ENCODE results near the gene ARHGDIG.
"Not testable (repeated sequence)": the region's sequence is repeated elsewhere in the genome, so short reads cannot be mapped to it uniquely, and the experiment has no call there.

ARHGDIG gene

DNA sequence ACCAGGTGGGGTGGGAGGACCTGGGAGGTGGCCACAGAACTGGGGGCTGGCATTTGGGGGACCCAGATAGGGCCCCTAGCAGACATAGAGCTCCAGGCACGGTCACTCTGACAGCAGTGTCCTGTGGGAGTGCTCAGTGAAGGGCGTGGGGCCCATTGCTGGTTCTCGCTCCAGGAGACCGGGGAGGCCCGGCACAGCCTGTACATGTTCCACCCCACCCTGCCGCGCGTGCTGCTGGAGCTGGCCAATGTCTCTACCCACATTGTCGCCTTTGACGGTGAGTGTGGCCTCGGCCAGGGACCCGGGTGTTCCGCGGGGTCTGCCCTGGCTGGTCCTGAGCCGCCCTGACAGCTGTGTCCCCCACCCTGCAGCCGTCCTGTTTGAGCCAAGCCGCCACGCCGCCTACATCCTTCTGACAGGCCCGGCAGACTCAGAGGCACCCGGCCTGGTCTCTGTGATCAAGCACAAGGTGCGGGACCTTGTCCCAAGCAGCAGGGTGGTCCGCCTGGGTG lies 15.9 kb upstream of the ARHGDIG start:
- DNase-seq = no peak

DNA sequence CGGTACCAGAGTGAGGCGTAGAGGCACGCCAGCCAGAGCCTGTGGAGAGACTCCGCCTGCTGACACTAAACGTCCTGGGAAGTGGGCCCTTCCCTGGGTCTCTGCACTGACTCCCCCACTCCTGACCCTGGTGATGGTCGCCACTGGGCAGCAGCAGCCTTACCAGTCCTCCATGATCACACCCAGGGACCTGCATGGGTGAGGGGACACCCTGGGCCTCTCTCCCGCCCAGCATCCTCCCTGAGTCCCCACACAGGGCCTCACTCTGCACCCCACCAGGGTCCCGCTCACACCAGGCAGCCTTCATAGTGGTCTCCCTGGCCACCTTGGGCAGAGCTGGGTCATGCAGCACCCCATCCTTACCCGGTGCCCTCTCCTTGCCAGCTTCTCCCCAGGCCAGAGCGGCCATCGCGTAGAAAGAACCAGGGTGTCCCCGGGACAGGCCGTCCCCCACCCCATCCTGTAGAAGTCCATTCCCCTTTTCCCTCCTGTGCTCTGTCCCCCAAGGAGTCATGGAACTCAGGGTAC lies 15.3 kb upstream of the ARHGDIG start:
- no peak for DNase-seq

DNA sequence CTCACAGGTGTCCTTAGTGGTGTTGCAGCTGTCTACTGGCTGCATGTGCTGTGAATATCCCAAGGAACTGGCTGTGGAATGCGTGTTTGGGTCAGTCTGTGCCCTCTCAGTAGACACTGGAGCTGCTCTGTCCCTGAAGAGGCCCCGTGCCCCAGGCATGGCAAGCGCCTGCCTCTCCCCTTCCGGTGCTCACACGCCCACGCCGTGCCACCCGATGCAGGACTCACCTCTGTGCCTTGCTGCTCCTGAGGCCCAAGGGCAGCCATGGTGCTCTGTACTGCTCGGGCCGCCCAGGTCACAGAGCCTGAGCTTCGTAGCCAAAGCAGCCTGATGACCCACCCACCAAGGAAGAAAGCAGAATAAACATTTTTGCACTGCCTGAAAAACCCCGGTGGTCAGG lies 14.7 kb upstream of the ARHGDIG start:
- no peak for DNase-seq

DNA sequence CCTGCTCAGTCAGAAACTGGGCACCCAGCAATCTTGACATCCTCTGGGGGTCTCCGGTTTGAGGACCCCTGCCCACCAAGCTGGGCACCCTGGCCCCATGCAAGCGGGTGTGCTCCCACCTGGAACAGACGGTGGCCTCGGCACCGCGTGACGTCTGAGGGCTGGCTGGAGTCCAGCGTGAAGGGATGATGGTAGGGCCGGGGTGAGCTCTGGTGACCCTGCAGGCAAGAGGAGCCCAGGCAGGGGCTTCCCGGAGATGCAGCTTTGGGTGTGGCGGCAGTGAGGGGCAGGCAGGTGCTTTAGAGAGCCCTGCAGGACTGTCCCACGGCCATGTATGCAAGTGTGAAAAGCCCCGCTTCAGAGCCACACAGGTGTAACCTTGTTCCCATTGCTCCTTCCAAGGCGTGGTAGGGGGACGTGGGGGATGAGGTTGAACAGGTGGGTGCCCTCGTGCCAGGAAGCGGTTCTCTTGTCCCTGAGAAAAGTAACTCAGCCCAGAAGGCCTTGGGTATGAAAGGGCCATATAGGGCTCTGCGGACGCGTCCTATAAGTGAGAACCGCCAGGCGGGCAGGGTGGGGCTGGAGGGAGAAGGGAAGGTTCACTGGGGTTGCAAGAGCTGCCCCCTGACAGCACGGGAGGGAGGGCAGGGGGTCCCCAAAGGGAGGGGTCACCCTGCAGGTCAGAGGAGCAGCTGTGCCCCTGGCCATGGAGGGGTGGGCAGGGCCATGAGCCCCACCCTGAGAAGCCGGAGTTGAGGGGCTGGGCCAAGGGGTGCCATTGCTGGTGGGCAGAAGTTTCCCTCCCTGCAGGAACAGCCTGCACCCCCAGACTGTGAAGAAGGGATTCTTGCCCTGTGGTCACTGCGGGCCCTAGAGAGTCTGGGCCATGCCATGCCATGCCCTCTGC lies 13.9 kb upstream of the ARHGDIG start:
- DNase-seq = no peak

DNA sequence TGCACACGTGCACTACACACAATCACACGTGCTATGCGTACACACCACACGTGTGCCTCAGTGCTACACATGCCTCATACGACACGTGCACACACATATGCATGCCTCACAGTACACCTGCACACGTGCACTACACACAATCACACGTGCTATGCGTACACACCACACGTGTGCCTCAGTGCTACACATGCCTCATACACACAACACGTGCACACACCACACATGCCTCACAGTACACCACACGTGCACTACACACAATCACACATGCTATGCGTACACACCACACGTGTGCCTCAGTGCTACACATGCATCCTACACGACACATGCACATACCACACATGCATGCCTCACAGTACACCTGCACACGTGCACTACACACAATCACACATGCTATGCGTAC lies 12.8 kb upstream of the ARHGDIG start:
- not testable (repeated sequence) for DNase-seq

DNA sequence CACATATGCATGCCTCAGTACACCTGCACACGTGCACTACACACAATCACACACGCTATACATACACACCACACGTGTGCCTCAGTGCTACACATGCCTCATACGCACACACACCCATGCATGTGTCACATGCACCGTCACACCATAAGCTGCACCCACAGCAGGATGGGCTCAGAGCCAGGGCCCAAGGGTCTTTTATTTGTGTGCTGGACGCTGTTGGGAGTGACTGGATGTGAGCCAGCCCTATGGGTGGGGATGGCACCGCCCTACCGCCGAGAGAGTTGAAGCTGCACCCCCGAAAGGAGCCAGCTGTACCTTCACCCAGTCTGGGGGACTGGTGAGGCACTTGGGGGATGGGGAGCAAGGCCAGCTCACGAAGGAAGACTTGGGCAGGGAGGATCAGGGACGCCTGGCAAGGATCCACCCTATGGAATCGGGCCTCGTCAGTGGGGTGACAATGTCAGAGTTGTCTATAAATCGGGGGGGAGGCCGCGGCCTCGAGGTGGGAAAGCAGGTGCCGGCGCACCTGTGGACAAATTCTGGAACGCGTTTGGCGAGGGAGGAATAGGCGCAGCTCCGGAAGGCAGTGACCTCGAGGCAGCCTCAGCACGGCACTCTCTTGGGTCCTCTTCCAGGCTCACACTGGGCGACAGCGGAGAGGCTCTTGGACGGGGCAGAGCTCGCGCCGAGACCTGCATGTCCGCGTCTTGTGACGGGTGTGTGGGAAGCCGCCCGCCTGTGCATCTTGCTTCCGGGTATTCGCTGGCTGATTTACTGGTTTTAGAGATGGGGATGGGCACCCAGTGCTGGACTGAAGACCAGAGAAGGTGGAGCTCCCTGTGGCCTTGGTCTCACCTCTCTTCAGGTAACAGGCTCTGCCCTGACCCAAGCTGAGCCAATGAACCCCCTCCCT lies 12.0 kb upstream of the ARHGDIG start:
- DNase-seq = no peak

DNA sequence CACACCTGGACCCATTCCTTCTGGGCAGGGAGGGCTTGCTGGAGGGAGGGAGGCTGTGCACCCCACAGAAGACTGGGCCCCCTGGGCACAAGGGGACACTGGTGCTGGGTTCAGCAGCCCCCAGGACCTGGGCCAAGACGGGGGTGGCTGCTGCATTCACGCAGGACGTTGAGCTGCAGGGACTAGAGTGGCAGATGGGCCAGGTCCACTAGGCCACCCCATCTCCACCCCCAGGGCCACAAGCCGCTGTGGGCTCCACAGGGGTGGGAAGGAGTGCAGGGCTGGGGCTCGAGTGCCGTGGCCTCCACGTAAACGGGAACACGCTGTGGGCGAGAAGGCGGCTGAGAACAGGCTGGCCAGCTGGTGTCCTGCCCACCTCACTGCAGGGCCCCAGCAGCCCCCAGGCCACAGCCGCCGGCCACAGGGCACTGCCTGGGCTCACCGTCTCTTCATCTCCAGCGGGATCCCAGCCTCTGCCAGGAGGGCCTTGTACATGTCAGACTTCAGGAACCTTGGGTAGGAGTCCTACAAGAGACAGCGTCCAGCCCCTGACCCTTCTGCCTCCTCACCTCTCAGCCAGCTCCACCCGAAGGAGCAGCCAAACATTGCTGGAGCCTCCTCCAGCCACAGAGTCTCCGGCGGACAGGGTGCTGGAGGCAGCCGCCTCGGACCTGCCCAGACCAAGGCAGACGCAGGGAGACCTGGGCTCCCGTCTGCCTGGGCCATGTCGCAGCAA lies 11.2 kb upstream of the ARHGDIG start:
- DNase-seq = no peak

DNA sequence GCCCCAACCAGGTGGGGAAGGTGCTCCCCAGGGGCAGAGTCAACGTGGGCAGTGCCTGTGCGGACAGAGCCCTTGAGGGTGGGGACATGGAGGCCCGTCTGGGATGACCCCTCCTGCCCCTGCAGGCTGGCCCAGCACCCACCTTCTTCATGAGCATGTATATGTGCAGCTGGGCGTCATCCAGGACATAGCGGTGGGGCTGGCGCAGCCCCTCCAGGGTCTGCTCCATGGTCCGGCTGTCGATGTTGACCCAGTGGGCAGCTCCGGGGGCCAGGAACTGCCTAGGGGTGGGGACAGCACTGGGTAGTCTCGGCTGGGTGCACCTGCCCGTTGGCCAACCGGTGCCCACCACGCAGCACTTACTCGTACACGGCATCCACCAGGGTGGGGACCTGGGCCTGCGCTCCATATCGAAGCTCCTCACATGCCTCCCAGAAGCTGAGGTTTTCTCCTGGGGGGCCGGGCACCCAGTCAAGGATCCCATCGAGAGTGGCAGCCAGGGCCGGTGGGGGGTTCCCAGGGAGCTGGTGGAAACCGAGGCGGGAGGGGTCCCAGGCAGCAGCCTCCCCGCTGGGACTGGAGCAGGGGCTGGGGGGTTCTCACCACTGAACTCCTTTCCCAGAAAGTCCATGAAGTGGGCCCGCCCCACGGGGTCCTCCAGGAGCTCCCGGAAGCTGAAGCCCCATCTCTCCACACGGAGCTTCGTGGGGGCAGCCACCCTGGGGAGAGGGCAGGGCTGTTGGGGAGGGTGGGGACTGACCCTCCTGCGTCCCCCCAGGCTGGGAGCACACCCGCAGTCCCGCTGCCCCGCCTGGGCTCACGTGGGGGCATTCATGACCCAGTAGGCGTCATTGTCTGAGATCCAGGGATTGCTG lies 9.8 kb upstream of the ARHGDIG start:
- DNase-seq = no peak

DNA sequence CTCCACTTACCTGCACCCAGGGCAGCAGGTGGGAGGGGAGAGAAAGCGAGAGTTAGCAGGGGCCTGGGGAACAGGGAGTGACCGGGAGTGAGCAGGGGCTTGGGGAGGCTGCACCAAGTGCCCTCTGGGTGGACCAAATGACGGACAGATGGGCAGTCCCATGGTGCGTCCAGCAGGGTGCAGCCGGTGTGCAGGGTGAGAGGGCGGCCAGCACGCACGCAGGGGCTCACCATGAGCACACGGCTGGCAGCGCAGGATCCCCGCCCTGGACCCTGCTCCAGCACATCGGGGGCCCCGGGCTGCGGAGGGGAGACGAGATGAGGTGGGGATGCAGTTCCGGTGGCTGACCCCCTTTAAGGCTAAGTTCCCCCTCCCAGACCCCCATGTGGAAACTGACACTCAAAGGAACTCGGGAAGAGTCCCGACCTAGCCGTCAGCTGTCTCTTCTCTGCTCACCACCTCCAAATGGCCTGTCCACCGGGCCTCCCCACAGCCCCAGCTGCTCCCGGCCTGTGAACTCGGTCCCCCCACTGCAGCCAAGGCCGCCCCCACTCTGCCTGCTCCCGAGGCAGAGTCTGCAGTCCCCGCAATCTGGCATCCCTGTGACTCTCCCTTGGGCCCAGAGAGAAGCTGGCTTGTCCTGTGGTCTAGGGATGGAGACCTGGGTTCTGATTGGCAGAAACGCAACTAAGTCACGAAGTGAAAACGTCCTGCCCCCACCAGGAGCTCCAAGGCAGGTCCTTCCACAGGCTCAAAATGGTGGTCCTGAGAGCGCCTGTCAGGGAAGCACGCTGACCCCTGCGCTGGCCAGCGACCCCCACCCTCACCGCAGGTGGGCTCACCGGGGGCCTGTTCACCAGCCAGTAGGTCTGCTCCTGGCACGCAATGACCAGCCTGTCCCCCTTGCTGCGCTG lies 7.5 kb upstream of the ARHGDIG start:
- no peak for DNase-seq

DNA sequence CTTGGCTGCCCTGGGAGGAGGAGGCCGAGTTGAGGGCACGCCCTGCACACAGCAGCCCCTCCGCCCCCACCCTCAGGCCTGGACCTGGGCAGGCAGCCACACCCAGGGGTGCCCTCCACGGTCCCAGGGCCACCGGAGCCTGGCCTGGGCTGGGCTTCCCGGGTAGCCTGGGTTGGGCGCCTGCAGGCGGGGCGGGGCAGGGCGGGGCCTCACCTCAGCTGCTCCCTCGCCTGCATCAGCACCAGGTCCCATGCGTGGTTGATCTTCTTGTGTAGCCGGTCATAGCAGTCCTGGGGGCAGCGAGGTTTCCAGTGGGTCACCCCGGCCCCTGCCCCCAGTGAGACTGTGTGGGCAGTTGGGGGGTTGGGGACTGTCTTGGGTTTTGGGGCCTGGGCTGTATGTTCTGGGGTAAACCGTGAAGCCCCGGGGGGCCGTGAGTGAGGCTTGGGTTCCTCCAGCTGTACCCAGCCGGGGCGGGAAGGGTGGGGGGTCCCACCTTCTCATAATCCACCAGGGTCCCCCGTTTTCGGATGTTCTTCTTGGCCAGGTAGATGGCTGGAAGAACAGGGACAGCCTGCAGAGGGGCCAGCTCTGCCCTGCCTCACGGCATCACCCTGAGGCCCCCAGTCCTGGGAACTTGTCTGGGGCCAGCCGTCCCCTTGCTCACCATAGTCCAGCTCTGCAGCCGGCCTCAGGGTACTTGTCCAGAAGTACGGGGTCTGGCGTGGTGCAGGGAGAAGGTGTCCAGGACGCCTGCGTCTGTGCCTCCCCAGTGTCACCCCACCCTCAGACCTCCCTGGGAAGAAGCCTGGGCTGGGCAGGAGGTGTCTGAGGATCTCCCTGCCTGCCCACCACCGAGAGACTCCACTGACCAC lies 6.6 kb upstream of the ARHGDIG start:
- no peak for DNase-seq

DNA sequence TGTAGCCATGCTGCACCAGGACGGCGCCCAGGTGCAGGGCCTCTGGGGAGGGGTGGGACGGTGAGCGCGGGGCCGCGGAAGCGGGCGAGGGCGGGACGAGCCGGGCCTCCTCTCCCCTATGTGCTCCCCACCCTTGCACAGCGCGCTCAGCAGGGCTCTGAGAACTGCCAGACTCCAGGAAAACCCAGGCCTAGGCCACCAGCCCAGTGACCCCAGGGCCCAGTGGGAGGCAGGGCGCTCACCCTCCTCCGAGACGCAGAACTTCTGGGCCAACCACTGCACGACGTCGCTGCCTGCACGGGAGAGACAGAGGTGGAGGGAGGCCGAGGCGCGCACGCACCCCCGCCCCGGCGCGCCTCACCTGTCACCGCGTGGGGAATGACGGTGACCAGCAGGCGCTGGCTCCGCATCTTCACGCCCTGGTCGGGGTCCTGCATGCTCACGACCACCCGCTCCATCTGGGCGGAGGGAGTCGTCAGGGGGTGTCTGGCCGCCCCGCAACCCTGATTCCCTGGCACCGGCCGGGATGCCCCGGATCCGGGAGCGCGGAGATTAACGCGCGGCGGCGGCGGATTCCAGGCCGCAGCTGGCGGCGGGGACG lies 5.2 kb upstream of the ARHGDIG start:
- no peak for DNase-seq

DNA sequence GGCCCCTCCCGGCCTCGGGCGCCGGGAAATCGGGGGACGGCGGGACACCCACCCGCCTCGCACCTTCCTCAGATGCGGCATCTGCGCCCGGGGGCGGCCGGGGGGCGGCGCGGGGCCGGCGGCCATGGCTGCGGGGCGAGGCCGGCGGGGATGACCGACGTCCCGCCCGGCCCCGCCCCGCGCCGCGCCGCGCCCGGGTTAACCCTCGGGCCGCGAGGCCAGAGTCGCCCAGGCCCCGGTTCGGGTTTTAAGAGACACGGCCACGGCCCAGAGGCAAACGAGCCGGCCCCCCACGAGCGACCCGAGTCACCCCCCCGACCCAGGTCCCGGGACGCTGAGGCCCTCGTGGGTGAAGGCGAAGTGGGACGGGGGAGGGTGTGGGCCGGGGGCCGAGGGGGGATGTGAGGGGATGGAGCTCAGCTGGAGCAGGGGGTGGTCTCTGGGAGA lies 4.6 kb upstream of the ARHGDIG start, which contains the start of gene RGS11:
Gene RGS11 (minus strand): TSS at position 159 of the 447 bp plus-strand sequence. CDS start 33 bp downstream, at position 126.
- DNase-seq = no peak

DNA sequence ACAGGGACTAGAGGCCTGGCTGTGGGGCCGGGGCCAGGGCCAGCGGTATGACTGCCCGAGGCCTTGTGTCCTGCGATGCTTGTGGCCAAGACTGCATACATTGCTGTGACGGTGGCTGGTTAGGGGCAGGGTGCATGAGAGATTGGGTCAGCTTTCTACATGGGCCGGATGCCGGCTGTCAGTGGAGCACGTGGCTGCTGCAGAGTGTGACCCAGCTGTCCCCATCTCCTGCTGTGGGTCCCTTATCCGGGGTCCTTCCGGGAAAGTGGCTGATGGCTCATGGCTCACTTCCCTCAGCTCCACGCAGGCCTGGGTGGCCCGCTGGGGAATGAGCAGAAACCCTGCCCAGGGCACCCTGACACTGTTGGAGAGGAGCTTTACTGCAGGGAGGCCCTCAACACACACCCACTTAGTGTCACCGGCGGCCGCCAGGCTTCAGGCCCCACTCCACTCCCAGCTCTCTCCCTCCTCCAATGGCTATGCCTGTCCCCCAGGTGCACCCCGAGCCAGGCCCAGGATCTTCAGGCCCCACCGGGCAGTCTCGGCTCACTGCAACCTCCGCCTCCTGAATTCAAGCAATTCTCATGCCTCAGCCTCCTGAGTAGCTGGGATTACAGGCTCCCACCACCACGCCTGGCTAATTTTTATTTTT lies 3.8 kb upstream of the ARHGDIG start:
- DNase-seq = no peak

DNA sequence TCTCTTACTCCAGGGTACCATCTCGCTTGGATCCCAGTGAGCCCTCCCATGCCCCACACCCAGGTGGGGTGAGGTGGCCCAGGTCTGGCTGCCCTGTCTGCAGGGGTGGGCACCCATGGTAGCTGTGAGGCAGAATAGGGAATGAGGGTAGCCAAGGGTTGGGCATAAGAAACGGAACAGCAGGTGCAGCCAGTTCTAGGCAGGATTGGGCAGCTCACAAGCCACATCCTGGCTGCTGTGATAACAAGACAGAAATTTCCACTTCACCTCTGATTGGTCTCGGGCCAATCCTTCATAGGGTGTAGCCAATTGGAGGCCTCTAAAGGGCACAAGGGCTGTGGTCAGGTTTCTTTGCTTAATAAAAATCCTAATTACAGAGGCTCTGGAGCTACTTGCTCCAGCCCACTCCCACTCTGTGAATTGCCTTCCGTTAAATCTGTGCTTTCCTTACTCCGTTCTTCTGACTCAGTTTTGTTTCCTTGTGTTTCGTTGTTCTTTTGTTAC lies 1.5 kb upstream of the ARHGDIG start:
- DNase-seq = peak; percentile 66

DNA sequence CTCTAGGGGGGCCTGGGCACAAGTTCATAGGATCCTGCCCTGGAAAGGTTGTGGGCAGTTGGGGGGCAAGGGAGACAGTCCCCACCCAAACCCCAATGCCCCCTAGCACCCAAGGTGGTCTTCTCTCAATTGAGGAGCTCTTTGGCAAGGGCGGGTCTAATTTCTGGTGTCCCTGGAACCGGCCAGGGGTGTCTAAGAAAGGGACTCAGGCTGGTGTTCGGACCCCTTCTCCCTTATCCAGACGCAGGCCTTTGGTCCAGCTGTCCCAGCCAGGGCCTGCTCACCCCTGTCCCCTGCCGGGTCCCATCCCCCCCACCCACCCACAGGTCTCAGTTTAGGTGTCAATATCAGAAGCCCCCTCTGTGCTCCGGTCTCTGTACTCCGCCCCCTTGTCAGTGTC lies 860 bp upstream of the ARHGDIG start:
- DNase-seq = no peak

DNA sequence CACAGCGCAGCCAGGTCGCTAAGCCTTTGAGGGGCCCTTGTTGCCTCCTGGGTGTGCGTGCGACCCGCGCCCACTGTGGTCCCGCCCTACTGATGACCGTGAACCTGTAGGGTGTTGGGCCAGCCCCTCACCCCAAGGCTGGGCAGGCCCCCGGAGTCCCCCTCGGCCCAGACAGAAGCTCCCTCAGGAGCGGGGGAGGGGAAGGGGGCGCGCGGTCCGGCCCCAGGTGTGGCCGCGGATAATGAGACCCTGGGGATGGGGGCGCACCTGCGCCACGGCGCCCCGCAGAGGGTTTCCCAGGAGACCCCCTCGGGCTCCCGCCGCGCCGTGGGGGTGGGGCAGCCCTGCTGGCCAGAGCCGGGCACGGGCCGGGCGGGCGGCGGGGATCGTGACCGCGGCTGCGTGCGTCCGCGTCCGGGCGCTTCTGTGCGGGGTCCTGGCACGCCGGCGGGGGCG lies 358 bp upstream of the ARHGDIG start:
- no peak for DNase-seq

DNA sequence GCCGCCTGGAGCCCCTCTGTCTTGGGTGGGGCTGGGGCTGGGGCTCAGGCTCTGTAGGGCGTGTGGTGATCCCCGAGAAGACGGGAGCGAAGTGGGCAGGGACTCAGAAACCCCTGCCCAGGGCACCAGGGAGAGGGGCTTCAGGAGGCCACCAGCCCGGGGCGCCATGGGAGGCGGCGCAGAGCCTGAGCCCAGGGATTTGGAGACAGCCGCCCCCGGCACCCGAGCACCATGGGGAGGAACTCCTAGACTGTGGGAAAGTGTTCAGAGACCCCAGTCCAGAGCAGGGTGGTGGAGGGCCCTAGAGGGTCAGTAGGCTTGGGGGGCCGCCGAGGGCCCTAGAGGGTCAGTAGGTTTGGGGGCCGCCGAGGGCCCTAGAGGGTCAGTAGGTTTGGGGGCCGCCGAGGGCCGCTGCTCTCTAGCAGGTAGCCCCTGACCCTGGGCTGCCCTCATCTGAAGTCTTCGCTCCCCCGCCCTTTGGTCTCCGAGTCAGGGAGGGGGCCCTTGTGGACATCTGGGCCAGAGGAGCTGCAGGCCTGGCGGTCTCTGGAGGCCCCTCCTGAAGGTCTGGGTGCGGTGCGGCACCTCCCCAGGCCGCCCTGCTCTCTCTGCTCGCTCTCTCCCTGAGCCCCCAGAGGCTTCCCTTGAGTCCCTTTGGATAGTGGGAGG lies 734 bp downstream of the ARHGDIG start:
- DNase-seq = no peak

All from NCI-H510A treated with DMSO at 0.1 percent for 48 hours (cell line).